Panc1 (cell line): Measurements from ENCODE around the gene MTFMT. TPM values are rescaled to one million over a fixed set of nuclear protein-coding genes. Genes with fewer than 3 reads are reported as not detected.

Experiments
- ATAC-seq: fragments of 200-7000 bp; cut with Tn5 transposase; 2 replicates; pipeline ENCODE4 v1.9.1; 2020; ENCODE audit warnings: mild to moderate bottlenecking, moderate library complexity
- Bru-seq: library from RNA; stranded (reverse); fragments of 400-500 nt; gene quantifications from one replicate; lab custom pipeline; 2021; lab: Mats Ljungman, UMichigan
- BruChase-seq, 2 experiments: library from RNA; stranded (reverse); fragments of 400-500 nt; gene quantifications; one replicate each; lab custom pipeline; 2021; lab: Mats Ljungman, UMichigan
- BruUV-seq: library from RNA; stranded (reverse); fragments of 400-500 nt; replicated peaks from 2 replicates; lab custom pipeline; 2021; lab: Mats Ljungman, UMichigan
- CTCF ChIA-PET: fragments of 300-600 bp; sonication (Branson Sonifier 250); formaldehyde crosslinking; loops from one replicate; lab custom pipeline; 2022; ENCODE audit warnings: antibody characterized with exemption; lab: Charles Lee
- POLR2A ChIA-PET: fragments of 300-600 bp; sonication (Branson Sonifier 250); formaldehyde crosslinking; loops from one replicate; lab custom pipeline; 2022; ENCODE audit warnings: antibody characterized with exemption; lab: Charles Lee
- DNase-seq: peaks from one replicate; pipeline ENCODE4 v3.0.0-alpha.2; 2010; ENCODE audit warnings: low read depth, low spot score
- H3K27ac ChIP-seq: 2 replicates; pipeline ENCODE4 v1.5.1; 2011; ENCODE audit warnings: mild to moderate bottlenecking, low read length, inconsistent platforms
- H3K27me3 ChIP-seq: fragments of 200-500 bp; sonication (Bioruptor generic); 2 replicates; pipeline ENCODE4 v1.6.0; 2014; ENCODE audit warnings: low read length, inconsistent platforms; ENCODE audit not compliant: control insufficient read depth, insufficient read depth
- H3K36me3 ChIP-seq: fragments of 200-500 bp; sonication (Bioruptor generic); 2 replicates; pipeline ENCODE4 v1.5.1; 2014; ENCODE audit warnings: inconsistent platforms, mild to moderate bottlenecking, low read length, moderate library complexity; ENCODE audit not compliant: control insufficient read depth, insufficient read depth
- H3K4me1 ChIP-seq: 2 replicates; pipeline ENCODE4 v1.5.1; 2011; ENCODE audit warnings: inconsistent platforms, mild to moderate bottlenecking, low read length, moderate library complexity; ENCODE audit not compliant: control insufficient read depth, insufficient read depth
- H3K4me3 ChIP-seq, 2 experiments: 2 replicates each; pipeline ENCODE4 v1.5.1; 2011 to 2012; ENCODE audit warnings: low read depth in 2 of 2, low read length in 2 of 2, mild to moderate bottlenecking in 2 of 2, inconsistent platforms in 1 of 2, moderate library complexity in 1 of 2
- H3K9me3 ChIP-seq: fragments of 200-500 bp; sonication (Bioruptor generic); 2 replicates; pipeline ENCODE4 v1.5.1; 2014; ENCODE audit warnings: low read depth, mild to moderate bottlenecking, inconsistent platforms, low read length, moderate library complexity; ENCODE audit not compliant: control insufficient read depth, insufficient read depth
- POLR2AphosphoS5 ChIP-seq: IDR thresholded peaks from 2 replicates; pipeline ENCODE4 v1.6.1; 2012; ENCODE audit warnings: mild to moderate bottlenecking, low read depth, low read length, moderate library complexity
- SIN3A ChIP-seq: IDR thresholded peaks from 2 replicates; pipeline ENCODE4 v1.6.1; 2012; ENCODE audit warnings: low read depth, mild to moderate bottlenecking, low read length, moderate library complexity, borderline replicate concordance; ENCODE audit not compliant: insufficient read depth
- TCF7L2 ChIP-seq: IDR thresholded peaks from 2 replicates; pipeline ENCODE4 v1.6.1; 2011; ENCODE audit warnings: mild to moderate bottlenecking, low read depth, low read length, inconsistent platforms
- in situ Hi-C: cut with HindIII; loops from 2 replicates; pipeline ENCODE4 v1.10.0; 2016; ENCODE audit warnings: low sequenced_read_pairs, low pct_unique_long_range_greater_than_20kb
- intact Hi-C: fragments of 100-400 bp; cut with micrococcal nuclease; formaldehyde crosslinking; loops from one replicate; pipeline ENCODE4 v1.10.0; 2022; ENCODE audit not compliant: unreplicated experiment
- long read RNA-seq: library from polyadenylated mRNA; unstranded; transcript quantifications from one replicate; pipeline ENCODE4 v2.0.0, GENCODE V29; 2021; ENCODE audit not compliant: unreplicated experiment
- polyA plus RNA-seq: library from polyadenylated mRNA; unstranded; fragments of >200 nt; gene quantifications from one replicate; pipeline ENCODE4 v1.2.1, GENCODE V29; 2012; ENCODE audit warnings: missing spikeins; ENCODE audit not compliant: insufficient read length
- total RNA-seq: library from RNA; stranded (reverse); gene quantifications from one replicate; pipeline ENCODE4 v1.2.1, GENCODE V29; 2021; ENCODE audit not compliant: unreplicated experiment
- TF ChIP-seq, protein P1 (sequence below), 2 experiments: IDR thresholded peaks; 2 replicates each; pipeline ENCODE4 v1.6.1; 2011 to 2012; ENCODE audit warnings: low read depth in 2 of 2, control low read depth in 1 of 2, low read length in 1 of 2, mild to moderate bottlenecking in 1 of 2, moderate library complexity in 1 of 2; ENCODE audit not compliant: insufficient read depth in 1 of 2
- TF ChIP-seq, protein P2 (sequence below): fragments of 450-650 bp; IDR thresholded peaks from 2 replicates; pipeline ENCODE4 v1.5.1; 2017; ENCODE audit warnings: mild to moderate bottlenecking

The MTFMT gene
- total RNA-seq: 19.4 TPM
- 14.5 TPM for polyA plus RNA-seq
- Bru-seq, nascent RNA: percentile 72 among the genes with signal in this experiment
- BruChase-seq, experiment 1, labeled RNA remaining after a 2-hour chase: percentile 67 among the genes with signal in this experiment
- percentile 68 among the genes with signal in this experiment for BruChase-seq, experiment 2, labeled RNA remaining after a 6-hour chase
- long read RNA-seq, transcript MTFMT-201 (9 exons, 2,734 nt): major isoform, 31 of 44 reads
- long read RNA-seq, partial matches to known transcripts: 5 of 44 reads
- long read RNA-seq, other reads (novel, unspliced or antisense): 7 of 44 reads

DNA sequence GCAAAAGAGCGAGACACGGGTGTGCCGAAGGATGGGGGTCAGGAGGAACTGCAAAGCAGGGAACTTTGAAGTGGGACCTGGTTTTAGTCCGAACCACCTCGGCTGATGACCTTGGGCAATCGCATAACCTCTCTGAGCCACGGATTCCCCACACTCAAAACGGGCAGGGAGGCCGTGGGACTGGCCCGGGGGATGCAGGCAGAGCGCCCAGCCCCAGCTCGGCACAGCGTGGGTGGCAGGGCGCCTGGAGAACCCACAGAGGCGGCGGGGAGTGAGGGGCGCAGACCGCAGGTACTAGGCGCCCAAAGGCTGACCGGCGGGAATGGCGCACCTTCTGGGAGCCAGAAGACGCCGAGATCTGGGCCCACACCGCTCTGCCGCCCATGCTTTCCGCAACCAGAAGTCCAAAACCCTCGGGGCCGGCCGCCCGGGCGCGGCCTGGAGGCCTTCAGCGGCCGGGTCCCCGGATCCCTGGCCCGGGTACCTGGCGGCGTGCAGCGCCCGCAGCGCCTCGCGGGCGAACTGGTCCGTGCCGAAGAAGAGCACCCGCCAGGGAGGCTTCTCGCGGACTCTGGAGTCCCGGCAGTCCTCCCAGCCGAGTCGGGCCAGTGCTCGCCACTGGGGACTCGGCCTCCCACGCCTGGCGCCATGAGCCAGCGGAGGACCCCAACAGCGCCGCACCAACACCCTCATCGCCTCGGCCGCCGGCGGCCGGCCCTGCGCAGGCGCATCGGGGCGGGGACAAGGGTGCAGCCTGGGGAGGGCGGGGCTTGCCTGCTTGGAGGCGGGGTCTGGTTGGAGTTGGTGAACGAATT lies at the start of gene MTFMT:
MTFMT (minus strand) TSS at position 719 of the 815 bp plus-strand sequence; CDS start at position 693, 26 bp downstream.
- H3K9me3 ChIP-seq: no peaks in the 10 kb centered on the region
- TF ChIP-seq SIN3A (peak; percentile 87), POLR2AphosphoS5 (peak; percentile 96), TCF7L2 (no peak)
- TF ChIP-seq, protein P1, sequence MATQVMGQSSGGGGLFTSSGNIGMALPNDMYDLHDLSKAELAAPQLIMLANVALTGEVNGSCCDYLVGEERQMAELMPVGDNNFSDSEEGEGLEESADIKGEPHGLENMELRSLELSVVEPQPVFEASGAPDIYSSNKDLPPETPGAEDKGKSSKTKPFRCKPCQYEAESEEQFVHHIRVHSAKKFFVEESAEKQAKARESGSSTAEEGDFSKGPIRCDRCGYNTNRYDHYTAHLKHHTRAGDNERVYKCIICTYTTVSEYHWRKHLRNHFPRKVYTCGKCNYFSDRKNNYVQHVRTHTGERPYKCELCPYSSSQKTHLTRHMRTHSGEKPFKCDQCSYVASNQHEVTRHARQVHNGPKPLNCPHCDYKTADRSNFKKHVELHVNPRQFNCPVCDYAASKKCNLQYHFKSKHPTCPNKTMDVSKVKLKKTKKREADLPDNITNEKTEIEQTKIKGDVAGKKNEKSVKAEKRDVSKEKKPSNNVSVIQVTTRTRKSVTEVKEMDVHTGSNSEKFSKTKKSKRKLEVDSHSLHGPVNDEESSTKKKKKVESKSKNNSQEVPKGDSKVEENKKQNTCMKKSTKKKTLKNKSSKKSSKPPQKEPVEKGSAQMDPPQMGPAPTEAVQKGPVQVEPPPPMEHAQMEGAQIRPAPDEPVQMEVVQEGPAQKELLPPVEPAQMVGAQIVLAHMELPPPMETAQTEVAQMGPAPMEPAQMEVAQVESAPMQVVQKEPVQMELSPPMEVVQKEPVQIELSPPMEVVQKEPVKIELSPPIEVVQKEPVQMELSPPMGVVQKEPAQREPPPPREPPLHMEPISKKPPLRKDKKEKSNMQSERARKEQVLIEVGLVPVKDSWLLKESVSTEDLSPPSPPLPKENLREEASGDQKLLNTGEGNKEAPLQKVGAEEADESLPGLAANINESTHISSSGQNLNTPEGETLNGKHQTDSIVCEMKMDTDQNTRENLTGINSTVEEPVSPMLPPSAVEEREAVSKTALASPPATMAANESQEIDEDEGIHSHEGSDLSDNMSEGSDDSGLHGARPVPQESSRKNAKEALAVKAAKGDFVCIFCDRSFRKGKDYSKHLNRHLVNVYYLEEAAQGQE (IDR thresholded peaks at IDR 0.05; ENCODE audit: insufficient read depth in 1 of 2, low read depth in 2 of 2, low read length in 1 of 2): no peak
- TF ChIP-seq, protein P2, sequence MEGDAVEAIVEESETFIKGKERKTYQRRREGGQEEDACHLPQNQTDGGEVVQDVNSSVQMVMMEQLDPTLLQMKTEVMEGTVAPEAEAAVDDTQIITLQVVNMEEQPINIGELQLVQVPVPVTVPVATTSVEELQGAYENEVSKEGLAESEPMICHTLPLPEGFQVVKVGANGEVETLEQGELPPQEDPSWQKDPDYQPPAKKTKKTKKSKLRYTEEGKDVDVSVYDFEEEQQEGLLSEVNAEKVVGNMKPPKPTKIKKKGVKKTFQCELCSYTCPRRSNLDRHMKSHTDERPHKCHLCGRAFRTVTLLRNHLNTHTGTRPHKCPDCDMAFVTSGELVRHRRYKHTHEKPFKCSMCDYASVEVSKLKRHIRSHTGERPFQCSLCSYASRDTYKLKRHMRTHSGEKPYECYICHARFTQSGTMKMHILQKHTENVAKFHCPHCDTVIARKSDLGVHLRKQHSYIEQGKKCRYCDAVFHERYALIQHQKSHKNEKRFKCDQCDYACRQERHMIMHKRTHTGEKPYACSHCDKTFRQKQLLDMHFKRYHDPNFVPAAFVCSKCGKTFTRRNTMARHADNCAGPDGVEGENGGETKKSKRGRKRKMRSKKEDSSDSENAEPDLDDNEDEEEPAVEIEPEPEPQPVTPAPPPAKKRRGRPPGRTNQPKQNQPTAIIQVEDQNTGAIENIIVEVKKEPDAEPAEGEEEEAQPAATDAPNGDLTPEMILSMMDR: 0 out of 2 replicates have a peak, but pooled peaks have one; percentile 15
- H3K4me1 ChIP-seq: peaks cover 15% of the 10 kb centered on the region
- no TSS peak for BruUV-seq
- H3K36me3 ChIP-seq: peaks cover 6% of the 10 kb centered on the region
- in situ Hi-C loops (no loop called here), intact Hi-C loops (no loop called here)
- peak within 1 kb of the TSS; percentile 79 to 83 for H3K4me3 ChIP-seq
- no peaks in the 10 kb centered on the region for H3K27me3 ChIP-seq
- ChIA-PET CTCF (no interaction called here), POLR2A (no interaction called here)
- H3K27ac ChIP-seq: peak within 1 kb of the TSS; percentile 83
- DNase-seq (no peak), ATAC-seq (peak; percentile 94)

DNA sequence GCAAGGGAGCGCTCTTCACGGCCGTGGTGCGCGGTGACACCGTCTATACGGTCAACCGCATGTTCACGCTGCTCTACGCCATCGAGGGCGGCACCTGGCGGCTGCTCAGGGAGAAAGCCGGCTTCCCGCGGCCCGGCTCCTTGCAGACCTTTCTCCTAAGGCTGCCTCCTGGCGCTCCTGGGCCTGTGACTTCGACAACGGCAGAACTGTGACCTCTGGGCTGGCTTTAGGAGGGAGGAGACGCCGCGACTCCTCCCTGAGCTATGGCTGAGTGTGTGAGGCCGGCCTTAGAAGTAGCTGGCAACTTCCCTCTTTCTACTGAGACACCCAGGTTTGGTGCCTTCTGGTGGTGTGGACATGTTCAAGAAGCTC lies 48.5 kb upstream of the MTFMT start:
- Histone ChIP-seq H3K27me3 (no peaks in the 10 kb centered on the region; the same call in 1 of the 2 replicates), H3K36me3 (no peaks in the 10 kb centered on the region), H3K4me3 (no peak overlapping the region), H3K4me1 (no peaks in the 10 kb centered on the region; the same call in 1 of the 2 replicates), H3K27ac (no peak overlapping the region), H3K9me3 (no peaks in the 10 kb centered on the region)
- no TSS peak for BruUV-seq
- in situ Hi-C loops (no loop called here), intact Hi-C loops (loop anchor here (1.0 to 2.0 kb wide), 2 partner anchors 24 to 45 kb away; no protein-coding TSS in a partner anchor)
- ChIA-PET CTCF (interaction anchor here (0.5 to 2.1 kb wide), 6 partner anchors 11 to 293 kb away, joined by 4 to 24 read pairs (median 4); no protein-coding TSS in a partner anchor), POLR2A (interaction anchor here (1.0 kb wide), 1 partner anchor 22 kb away, joined by 3 read pairs; no protein-coding TSS in a partner anchor)
- no peak for TF ChIP-seq TCF7L2
- TF ChIP-seq POLR2AphosphoS5: no peak
- TF ChIP-seq SIN3A: no peak
- TF ChIP-seq, protein P2: peak; percentile 87
- TF ChIP-seq, protein P1 (IDR thresholded peaks at IDR 0.05; ENCODE audit: insufficient read depth in 1 of 2, low read depth in 2 of 2, low read length in 1 of 2): peak in 1 of 2 experiments; percentile 54; a peak in 1 of 4 replicates
- DNase-seq (no peak), ATAC-seq (peak; percentile 96)
